ENCODE data around the gene SELENOP.
A peak's percentile ranks its signal among the peaks of the same experiment; 100 is the strongest.

SELENOP gene

DNA sequence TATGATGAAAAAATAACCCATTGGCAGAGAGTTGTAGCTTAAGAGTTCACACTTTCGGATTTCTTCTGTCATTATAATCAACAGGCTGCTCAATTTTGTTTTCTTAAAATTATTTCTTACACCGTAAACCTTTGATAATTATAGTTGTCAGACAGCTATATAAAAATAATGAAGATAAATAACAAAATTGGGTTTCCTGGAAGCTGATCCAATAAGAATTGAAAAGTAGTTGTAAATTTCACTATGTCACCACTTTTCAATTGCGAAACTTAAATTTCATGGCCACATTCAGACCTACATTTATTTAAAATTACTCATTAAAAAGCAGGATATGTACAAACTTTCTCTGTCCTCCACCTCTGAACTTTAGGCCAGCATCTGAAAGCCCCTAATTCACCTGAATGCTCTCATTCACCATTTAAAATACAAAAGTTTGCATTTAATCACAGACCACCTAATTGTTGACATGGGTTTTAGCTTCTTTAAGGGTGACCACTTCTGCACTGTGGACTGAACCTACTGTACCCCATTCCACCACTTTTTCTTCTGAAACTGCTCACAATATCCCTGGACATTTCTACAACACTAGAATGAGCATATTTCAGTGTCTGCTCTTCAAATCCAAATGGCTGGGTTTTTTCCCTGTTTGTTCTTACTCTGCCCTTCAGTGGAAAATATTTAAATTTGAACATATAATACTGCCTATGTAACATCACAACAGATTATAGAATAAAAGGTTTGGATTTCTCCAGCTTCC, 680 bp downstream of the SELENOP start:
- Histone ChIP-seq H3K4me3 (ENCODE audit: low read depth in 1 of 5, low read length in 5 of 5) (peak overlapping the region; percentile 81 to 97 (median 87)), H3K36me3 (ENCODE audit: control insufficient read depth in 5 of 5, insufficient read depth in 5 of 5, low read length in 5 of 5) (peaks cover 7 to 17% (median 12%) of the 10 kb centered on the region in 5 donors), H3K27me3 (ENCODE audit: control insufficient read depth in 5 of 5, insufficient read depth in 4 of 5, low read length in 5 of 5) (no peaks in the 10 kb centered on the region), H3K4me1 (ENCODE audit: control insufficient read depth in 5 of 5, insufficient read depth in 5 of 5, low read length in 5 of 5) (peaks cover 0 to 42% (median 30%) of the 10 kb centered on the region in 5 donors), H3K27ac (ENCODE audit: low read depth, low read length) (peak overlapping the region; percentile 95), H3K9me3 (ENCODE audit: control insufficient read depth in 5 of 5, low read length in 5 of 5) (no peaks in the 10 kb centered on the region), H3K9ac (ENCODE audit: low read length in 5 of 5) (peak overlapping the region; percentile 67 to 97 (median 91))

DNA sequence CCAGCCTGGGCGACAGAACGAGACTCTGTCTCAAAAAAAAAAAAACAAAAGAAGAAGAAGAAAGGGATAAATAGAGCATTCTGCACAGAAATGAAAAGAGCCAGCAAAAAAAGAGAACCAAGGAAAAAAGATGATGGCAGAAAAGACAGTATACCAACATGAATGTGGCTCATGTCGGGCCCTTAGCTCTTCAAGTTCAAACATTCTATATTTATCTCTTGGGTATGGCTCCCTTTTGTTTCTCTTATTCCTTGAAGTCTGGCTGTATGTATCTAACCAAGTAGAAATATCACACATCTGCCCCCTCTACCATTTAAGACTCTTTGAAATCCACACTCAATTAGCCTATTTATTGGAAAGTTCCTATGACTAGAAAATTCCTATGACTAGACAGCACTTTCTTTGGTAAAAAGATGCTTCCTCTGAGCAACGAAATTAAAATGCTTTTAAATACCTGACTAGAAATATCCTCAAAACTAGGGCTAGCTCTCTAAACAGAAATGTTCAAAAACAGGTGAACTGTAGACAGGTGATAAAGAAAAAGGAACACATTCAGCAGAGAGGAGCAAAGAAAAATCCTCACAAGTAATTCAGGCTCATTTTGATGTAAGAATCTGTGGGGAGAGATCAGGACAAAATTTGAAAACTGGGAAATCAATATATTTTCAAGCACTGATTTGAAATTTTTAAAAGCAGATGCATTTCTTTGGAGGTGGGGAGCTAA, 2.6 kb downstream of the SELENOP start:
- peaks cover 22 to 33% (median 29%) of the 10 kb centered on the region in 5 donors for H3K36me3 ChIP-seq (ENCODE audit: control insufficient read depth in 5 of 5, insufficient read depth in 5 of 5, low read length in 5 of 5)
- peak overlapping the region; percentile 59 to 97 (median 82) for H3K4me3 ChIP-seq (ENCODE audit: low read depth in 1 of 5, low read length in 5 of 5)
- H3K4me1 ChIP-seq (ENCODE audit: control insufficient read depth in 5 of 5, insufficient read depth in 5 of 5, low read length in 5 of 5) = peaks cover 0 to 44% (median 34%) of the 10 kb centered on the region in 5 donors
- H3K27me3 ChIP-seq (ENCODE audit: control insufficient read depth in 5 of 5, insufficient read depth in 4 of 5, low read length in 5 of 5) = no peaks in the 10 kb centered on the region
- H3K9ac ChIP-seq (ENCODE audit: low read length in 5 of 5) = peak overlapping the region; percentile 5 to 97 (median 75)
- no peaks in the 10 kb centered on the region for H3K9me3 ChIP-seq (ENCODE audit: control insufficient read depth in 5 of 5, low read length in 5 of 5)
- H3K27ac ChIP-seq (ENCODE audit: low read depth, low read length) = peak overlapping the region; percentile 80

DNA sequence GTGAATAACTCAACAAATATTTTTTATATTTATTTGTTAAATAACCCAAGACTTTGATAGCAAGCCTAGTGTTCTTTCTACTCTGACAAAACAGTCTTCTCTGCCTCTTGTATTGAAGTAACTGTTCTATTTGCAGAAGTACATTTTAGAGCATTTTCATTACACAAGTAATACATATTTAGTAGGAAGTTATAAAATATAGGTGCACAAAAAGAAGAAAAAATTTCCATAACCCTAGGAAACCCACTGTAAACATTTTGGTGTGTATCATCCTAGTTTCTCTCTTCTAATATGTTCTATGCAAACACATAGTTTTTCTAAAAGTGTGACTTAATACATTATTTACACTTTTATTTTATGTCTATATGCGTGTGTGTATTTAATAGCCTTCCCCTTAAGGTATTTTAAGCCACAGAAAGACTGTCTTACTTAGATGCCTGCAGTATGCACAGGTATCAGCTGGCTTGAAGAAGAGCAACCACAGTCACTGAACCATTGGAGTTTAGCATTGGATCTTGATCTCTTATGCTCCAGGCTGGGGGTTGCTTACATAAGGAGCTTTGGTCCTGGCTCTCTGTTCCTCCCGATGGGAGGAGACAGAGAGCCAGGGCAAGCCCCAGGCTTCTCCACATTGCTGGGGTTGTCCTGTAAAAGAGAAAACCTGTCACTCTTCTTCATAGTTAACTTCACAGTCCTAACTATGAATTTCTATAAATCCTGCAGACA, 3.8 kb downstream of the SELENOP start:
- Histone ChIP-seq H3K9me3 (ENCODE audit: control insufficient read depth in 5 of 5, low read length in 5 of 5) (no peaks in the 10 kb centered on the region), H3K27me3 (ENCODE audit: control insufficient read depth in 5 of 5, insufficient read depth in 4 of 5, low read length in 5 of 5) (no peaks in the 10 kb centered on the region), H3K36me3 (ENCODE audit: control insufficient read depth in 5 of 5, insufficient read depth in 5 of 5, low read length in 5 of 5) (peaks cover 30 to 41% (median 36%) of the 10 kb centered on the region in 5 donors), H3K9ac (ENCODE audit: low read length in 5 of 5) (peak overlapping the region in 4 of 5 donors; percentile 7 to 65 (median 37)), H3K27ac (ENCODE audit: low read depth, low read length) (peak overlapping the region; percentile 80), H3K4me1 (ENCODE audit: control insufficient read depth in 5 of 5, insufficient read depth in 5 of 5, low read length in 5 of 5) (peaks cover 0 to 44% (median 34%) of the 10 kb centered on the region in 5 donors), H3K4me3 (ENCODE audit: low read depth in 1 of 5, low read length in 5 of 5) (peak overlapping the region; percentile 17 to 97 (median 61))

DNA sequence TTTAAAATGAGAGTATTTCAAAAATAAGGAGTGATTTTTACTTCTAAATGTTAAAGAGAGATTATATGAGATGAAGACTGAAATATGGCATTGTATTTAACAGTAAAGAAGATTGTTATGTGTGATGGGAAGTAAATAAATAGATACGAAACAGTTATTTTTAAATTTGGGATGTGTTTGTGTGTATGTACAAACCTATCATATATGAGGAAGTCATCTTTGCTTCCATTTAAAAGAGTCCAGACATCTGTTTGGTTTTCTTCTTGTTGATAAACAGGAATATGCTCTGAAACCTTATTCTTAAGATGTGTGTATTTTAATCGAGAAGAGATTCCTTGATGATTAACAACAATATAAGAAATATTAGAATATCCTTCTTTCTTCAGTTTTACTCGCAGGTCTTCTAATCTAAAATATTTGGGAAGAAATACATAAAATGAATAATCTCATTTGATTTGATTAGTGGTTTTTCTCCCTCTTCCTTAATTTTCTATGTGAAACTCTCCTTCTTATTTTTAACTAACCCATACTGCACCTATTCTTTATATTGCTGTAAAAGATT, 4.9 kb downstream of the SELENOP start:
- no peaks in the 10 kb centered on the region for H3K9me3 ChIP-seq (ENCODE audit: control insufficient read depth in 5 of 5, low read length in 5 of 5)
- H3K9ac ChIP-seq (ENCODE audit: low read length in 5 of 5) = peak overlapping the region in 1 of 5 donors; percentile 16
- peaks cover 0 to 35% (median 23%) of the 10 kb centered on the region in 5 donors for H3K4me1 ChIP-seq (ENCODE audit: control insufficient read depth in 5 of 5, insufficient read depth in 5 of 5, low read length in 5 of 5)
- H3K27me3 ChIP-seq (ENCODE audit: control insufficient read depth in 5 of 5, insufficient read depth in 4 of 5, low read length in 5 of 5) = no peaks in the 10 kb centered on the region
- no peak overlapping the region for H3K27ac ChIP-seq (ENCODE audit: low read depth, low read length)
- no peak overlapping the region for H3K4me3 ChIP-seq (ENCODE audit: low read depth in 1 of 5, low read length in 5 of 5)
- peaks cover 37 to 52% (median 42%) of the 10 kb centered on the region in 5 donors for H3K36me3 ChIP-seq (ENCODE audit: control insufficient read depth in 5 of 5, insufficient read depth in 5 of 5, low read length in 5 of 5)

DNA sequence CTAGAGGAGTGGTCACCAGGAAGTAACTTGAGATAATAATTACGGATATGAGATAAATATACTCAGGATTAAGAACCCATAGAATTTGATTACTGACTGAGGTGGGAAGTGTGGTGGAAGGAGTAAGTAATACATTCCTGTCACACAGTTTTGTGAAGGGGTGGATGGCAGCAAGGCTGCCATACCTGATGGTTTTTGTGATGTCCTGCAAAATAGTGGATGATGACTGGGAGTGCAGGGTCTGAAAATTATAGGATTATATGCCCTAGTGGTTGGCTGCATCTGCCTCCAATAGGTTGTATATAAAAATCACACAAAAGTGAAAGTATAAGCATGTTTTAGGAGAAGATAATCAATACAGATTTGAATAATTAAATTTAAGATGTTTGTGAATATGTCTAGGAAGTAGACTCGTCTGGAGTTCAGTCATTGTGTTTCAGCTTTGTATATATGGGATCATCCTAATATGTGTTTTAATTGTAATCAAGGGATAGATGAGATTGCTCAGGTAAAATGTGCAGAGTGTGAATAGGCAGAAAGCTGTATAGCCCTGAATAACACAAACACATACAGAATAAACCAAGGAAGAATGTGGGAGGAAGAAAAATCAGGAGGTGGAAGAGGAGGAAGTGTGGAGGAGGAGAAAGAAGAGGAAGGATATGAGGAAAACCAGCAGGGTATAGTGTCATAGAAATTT, 5.5 kb downstream of the SELENOP start:
- no peak overlapping the region for H3K4me3 ChIP-seq (ENCODE audit: low read depth in 1 of 5, low read length in 5 of 5)
- H3K27ac ChIP-seq (ENCODE audit: low read depth, low read length) = no peak overlapping the region
- H3K9ac ChIP-seq (ENCODE audit: low read length in 5 of 5) = peak overlapping the region in 1 of 5 donors; percentile 2
- H3K27me3 ChIP-seq (ENCODE audit: control insufficient read depth in 5 of 5, insufficient read depth in 4 of 5, low read length in 5 of 5) = no peaks in the 10 kb centered on the region
- no peaks in the 10 kb centered on the region for H3K9me3 ChIP-seq (ENCODE audit: control insufficient read depth in 5 of 5, low read length in 5 of 5)
- H3K36me3 ChIP-seq (ENCODE audit: control insufficient read depth in 5 of 5, insufficient read depth in 5 of 5, low read length in 5 of 5) = peaks cover 43 to 58% (median 46%) of the 10 kb centered on the region in 5 donors
- H3K4me1 ChIP-seq (ENCODE audit: control insufficient read depth in 5 of 5, insufficient read depth in 5 of 5, low read length in 5 of 5) = peaks cover 0 to 35% (median 22%) of the 10 kb centered on the region in 5 donors

DNA sequence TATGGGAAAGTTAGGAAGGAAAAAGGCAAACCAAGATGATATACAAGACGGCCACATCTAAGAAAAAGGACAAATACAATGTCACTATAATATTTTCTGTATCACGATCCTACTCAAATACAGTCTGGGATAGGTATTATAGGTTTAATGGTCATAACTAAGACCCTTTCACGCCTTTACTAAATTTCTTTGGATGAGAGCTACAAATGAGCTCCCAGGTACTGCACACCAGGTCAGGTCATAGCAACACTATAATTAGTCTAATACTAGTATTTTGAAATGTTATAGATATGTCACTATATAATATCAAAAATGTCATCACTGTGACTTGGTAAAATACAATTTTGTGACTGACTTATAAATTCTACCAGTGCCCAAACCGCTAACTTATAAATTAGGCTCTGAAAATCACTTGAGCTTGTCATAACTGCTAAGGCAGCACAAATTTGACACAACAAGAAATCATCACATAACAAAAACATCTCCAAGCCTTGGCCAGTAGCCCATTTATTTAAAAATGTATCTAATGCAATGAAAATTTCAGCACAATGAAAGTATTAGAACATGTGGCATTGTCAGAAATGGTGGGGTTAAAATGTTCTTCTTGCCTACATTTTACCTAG, 6.9 kb downstream of the SELENOP start:
- no peaks in the 10 kb centered on the region for H3K27me3 ChIP-seq (ENCODE audit: control insufficient read depth in 5 of 5, insufficient read depth in 4 of 5, low read length in 5 of 5)
- no peak overlapping the region for H3K9ac ChIP-seq (ENCODE audit: low read length in 5 of 5)
- H3K4me1 ChIP-seq (ENCODE audit: control insufficient read depth in 5 of 5, insufficient read depth in 5 of 5, low read length in 5 of 5) = peaks cover 0 to 29% (median 22%) of the 10 kb centered on the region in 5 donors
- peaks cover 54 to 72% (median 58%) of the 10 kb centered on the region in 5 donors for H3K36me3 ChIP-seq (ENCODE audit: control insufficient read depth in 5 of 5, insufficient read depth in 5 of 5, low read length in 5 of 5)
- no peaks in the 10 kb centered on the region for H3K9me3 ChIP-seq (ENCODE audit: control insufficient read depth in 5 of 5, low read length in 5 of 5)
- H3K4me3 ChIP-seq (ENCODE audit: low read depth in 1 of 5, low read length in 5 of 5) = no peak overlapping the region
- H3K27ac ChIP-seq (ENCODE audit: low read depth, low read length) = no peak overlapping the region

DNA sequence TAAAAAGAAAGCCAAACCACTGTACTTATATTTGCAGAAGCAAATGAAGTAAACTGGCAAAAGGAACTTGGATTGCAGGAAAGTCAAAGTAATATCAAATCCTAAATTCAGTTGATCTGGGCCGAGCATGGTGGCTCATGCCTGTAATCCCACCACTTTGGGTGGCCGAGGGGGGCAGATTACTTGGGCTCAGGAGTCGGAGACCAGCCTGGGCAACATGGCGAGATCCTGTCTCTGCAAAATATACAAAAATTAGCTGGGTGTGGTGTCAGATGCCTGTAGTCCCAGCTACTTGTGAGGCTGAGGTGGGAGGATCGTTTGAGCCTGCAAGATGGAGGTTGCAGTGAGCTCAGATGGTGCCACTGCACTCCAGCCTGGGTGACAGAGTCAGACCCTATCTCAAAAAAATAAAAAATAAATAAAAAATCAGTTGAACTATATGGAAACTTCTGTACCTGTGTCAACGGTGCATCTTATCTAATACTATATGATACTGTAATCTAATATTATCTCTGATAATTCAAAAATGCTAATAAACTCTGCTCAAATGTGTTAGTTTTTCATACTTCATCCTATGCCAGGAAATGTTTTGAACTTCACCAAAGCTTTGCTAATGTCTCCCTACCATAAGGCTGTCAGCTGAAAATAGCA, 10.1 kb downstream of the SELENOP start:
- Histone ChIP-seq H3K27ac (ENCODE audit: low read depth, low read length) (no peak overlapping the region), H3K9me3 (ENCODE audit: control insufficient read depth in 5 of 5, low read length in 5 of 5) (peaks cover 0 to 3% (median 0%) of the 10 kb centered on the region in 5 donors), H3K36me3 (ENCODE audit: control insufficient read depth in 5 of 5, insufficient read depth in 5 of 5, low read length in 5 of 5) (peaks cover 50 to 65% (median 56%) of the 10 kb centered on the region in 5 donors), H3K27me3 (ENCODE audit: control insufficient read depth in 5 of 5, insufficient read depth in 4 of 5, low read length in 5 of 5) (no peaks in the 10 kb centered on the region), H3K9ac (ENCODE audit: low read length in 5 of 5) (no peak overlapping the region), H3K4me3 (ENCODE audit: low read depth in 1 of 5, low read length in 5 of 5) (no peak overlapping the region), H3K4me1 (ENCODE audit: control insufficient read depth in 5 of 5, insufficient read depth in 5 of 5, low read length in 5 of 5) (peaks cover 0 to 8% (median 4%) of the 10 kb centered on the region in 5 donors)

DNA sequence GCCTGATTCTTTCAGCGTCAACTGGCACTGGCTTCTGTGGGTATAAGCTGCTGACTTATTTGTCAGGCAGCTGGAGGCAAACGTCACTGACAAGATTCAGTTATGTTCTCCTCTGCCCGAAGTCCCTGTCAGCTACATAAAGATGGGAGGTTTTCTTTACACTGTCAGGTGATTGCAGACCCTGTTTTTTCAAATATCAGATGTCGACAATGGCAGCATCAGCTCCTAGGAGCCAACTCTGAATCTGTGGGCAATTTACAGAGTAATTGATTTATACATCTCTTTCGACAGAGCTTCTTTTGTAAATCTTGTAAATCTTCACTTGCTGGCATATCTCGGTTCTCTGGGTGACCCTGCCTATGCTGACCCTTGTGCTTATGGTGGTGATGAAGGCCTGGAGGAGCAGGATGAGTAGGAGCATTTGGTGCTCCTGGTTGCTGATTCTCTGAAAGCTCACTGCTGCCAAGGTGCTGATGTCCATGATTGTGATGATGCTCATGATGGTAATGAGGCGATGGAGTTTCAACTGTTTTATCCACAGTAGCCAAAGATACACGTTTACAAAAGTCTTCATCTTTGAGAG, 10.9 kb downstream of the SELENOP start:
- Histone ChIP-seq H3K4me1 (ENCODE audit: control insufficient read depth in 5 of 5, insufficient read depth in 5 of 5, low read length in 5 of 5) (peaks cover 0 to 2% (median 0%) of the 10 kb centered on the region in 5 donors), H3K4me3 (ENCODE audit: low read depth in 1 of 5, low read length in 5 of 5) (no peak overlapping the region), H3K27ac (ENCODE audit: low read depth, low read length) (no peak overlapping the region), H3K9me3 (ENCODE audit: control insufficient read depth in 5 of 5, low read length in 5 of 5) (peaks cover 0 to 3% (median 0%) of the 10 kb centered on the region in 5 donors), H3K27me3 (ENCODE audit: control insufficient read depth in 5 of 5, insufficient read depth in 4 of 5, low read length in 5 of 5) (no peaks in the 10 kb centered on the region), H3K9ac (ENCODE audit: low read length in 5 of 5) (no peak overlapping the region), H3K36me3 (ENCODE audit: control insufficient read depth in 5 of 5, insufficient read depth in 5 of 5, low read length in 5 of 5) (peaks cover 42 to 58% (median 48%) of the 10 kb centered on the region in 5 donors)
